ENCODE measurements around the gene INSRR. TPM values are rescaled to one million over a fixed set of nuclear protein-coding genes. Genes with fewer than 3 reads are reported as not detected.

Gene INSRR
- total RNA-seq, 1 donor from 2014 or later = 2.9 TPM

GRCh38 chr1:156836892-156837291 lies 22.0 kb downstream of the INSRR start:
- Histone ChIP-seq H3K4me1 (no peaks in the 10 kb centered on the region), H3K36me3 (no peaks in the 10 kb centered on the region), H3K4me3 (no peak overlapping the region), H3K27me3 (no peaks in the 10 kb centered on the region), H3K9me3 (no peaks in the 10 kb centered on the region), H3K27ac (no peak overlapping the region)
- DNase-seq (ENCODE audit: low spot score in 2 of 2) = no peak
- intact Hi-C loops (cut with DNase I) = no loop called here
- TF ChIP-seq CTCF (IDR thresholded peaks at IDR 0.05) = no peak

GRCh38 chr1:156836041-156836654 lies 22.8 kb downstream of the INSRR start:
- H3K27ac ChIP-seq = no peak overlapping the region
- no peaks in the 10 kb centered on the region for H3K36me3 ChIP-seq
- DNase-seq (ENCODE audit: low spot score in 2 of 2) = no peak
- intact Hi-C loops (cut with DNase I) = no loop called here
- no peak for TF ChIP-seq CTCF (IDR thresholded peaks at IDR 0.05)
- H3K27me3 ChIP-seq = no peaks in the 10 kb centered on the region
- no peak overlapping the region for H3K4me3 ChIP-seq
- H3K9me3 ChIP-seq = no peaks in the 10 kb centered on the region
- no peaks in the 10 kb centered on the region for H3K4me1 ChIP-seq

- Histone ChIP-seq H3K27ac (no peak overlapping the region), H3K4me3 (no peak overlapping the region), H3K27me3 (no peaks in the 10 kb centered on the region), H3K36me3 (no peaks in the 10 kb centered on the region), H3K9me3 (no peaks in the 10 kb centered on the region), H3K4me1 (no peaks in the 10 kb centered on the region)
- intact Hi-C loops (cut with DNase I) = no loop called here
- no peak for DNase-seq (ENCODE audit: low spot score in 2 of 2)
- no peak for TF ChIP-seq CTCF (IDR thresholded peaks at IDR 0.05)
Observed at GRCh38 chr1:156834322-156834721, 24.6 kb downstream of the INSRR start.

GRCh38 chr1:156833603-156834002 lies 25.3 kb downstream of the INSRR start:
- Histone ChIP-seq H3K27ac (no peak overlapping the region), H3K36me3 (no peaks in the 10 kb centered on the region), H3K4me3 (no peak overlapping the region), H3K4me1 (no peaks in the 10 kb centered on the region), H3K27me3 (no peaks in the 10 kb centered on the region), H3K9me3 (no peaks in the 10 kb centered on the region)
- TF ChIP-seq CTCF (IDR thresholded peaks at IDR 0.05) = no peak
- intact Hi-C loops (cut with DNase I) = no loop called here
- no peak for DNase-seq (ENCODE audit: low spot score in 2 of 2)

- H3K9me3 ChIP-seq = no peaks in the 10 kb centered on the region
- no peaks in the 10 kb centered on the region for H3K27me3 ChIP-seq
- TF ChIP-seq CTCF (IDR thresholded peaks at IDR 0.05) = no peak
- intact Hi-C loops (cut with DNase I) = no loop called here
- no peak overlapping the region for H3K4me3 ChIP-seq
- H3K27ac ChIP-seq = no peak overlapping the region
- H3K36me3 ChIP-seq = no peaks in the 10 kb centered on the region
- H3K4me1 ChIP-seq = no peaks in the 10 kb centered on the region
- no peak for DNase-seq (ENCODE audit: low spot score in 2 of 2)
Observed at GRCh38 chr1:156832434-156832833, 26.5 kb downstream of the INSRR start.
